Skin epidermis (tissue), 12 donors: ENCODE measurements around the gene ALOX12.
A peak's percentile ranks its signal among the peaks of the same experiment; 100 is the strongest.
"Not testable (repeated sequence)": the region's sequence is repeated elsewhere in the genome, so short reads cannot be mapped to it uniquely, and the experiment has no call there.

ENCODE experiments used
- H3K27ac ChIP-seq, 21 experiments: fragments of 200-600 bp; sonication (generic) in 11 of 21; one replicate each; pipeline ENCODE4 v1.5.0; 2020; ENCODE audit warnings: mild to moderate bottlenecking in 3 of 21, inconsistent platforms in 2 of 21, moderate library complexity in 2 of 21
- H3K4me3 ChIP-seq, 7 experiments: fragments of 200-600 bp; sonication (generic) in 2 of 7; one replicate each; pipeline ENCODE4 v1.5.0; 2020; ENCODE audit warnings: inconsistent platforms in 2 of 7, mild to moderate bottlenecking in 2 of 7, moderate library complexity in 1 of 7

Gene ALOX12

GRCh38 chr17:7039832-7040231, 44.0 kb downstream of the ALOX12 start:
- H3K27ac ChIP-seq = peak overlapping the region in 1 of 21 experiments; percentile 24
- H3K4me3 ChIP-seq = no peak overlapping the region

- Histone ChIP-seq H3K27ac (peak overlapping the region in 17 of 21 experiments; percentile 15 to 85 (median 62)), H3K4me3 (peak overlapping the region in 6 of 7 experiments; percentile 21 to 51 (median 40))
Measured at GRCh38 chr17:7041607-7042500, 46.0 kb downstream of the ALOX12 start.

GRCh38 chr17:7042501-7043181, 46.8 kb downstream of the ALOX12 start:
- peak overlapping the region in 17 of 21 experiments; percentile 15 to 85 (median 67) for H3K27ac ChIP-seq

GRCh38 chr17:7043182-7043496, 47.3 kb downstream of the ALOX12 start:
- H3K27ac ChIP-seq = peak overlapping the region in 19 of 21 experiments; percentile 12 to 85 (median 71)

More at GRCh38 chr17:7042501-7043181, 46.8 kb downstream of the ALOX12 start:
- peak overlapping the region; percentile 19 to 51 (median 36) for H3K4me3 ChIP-seq

DNA sequence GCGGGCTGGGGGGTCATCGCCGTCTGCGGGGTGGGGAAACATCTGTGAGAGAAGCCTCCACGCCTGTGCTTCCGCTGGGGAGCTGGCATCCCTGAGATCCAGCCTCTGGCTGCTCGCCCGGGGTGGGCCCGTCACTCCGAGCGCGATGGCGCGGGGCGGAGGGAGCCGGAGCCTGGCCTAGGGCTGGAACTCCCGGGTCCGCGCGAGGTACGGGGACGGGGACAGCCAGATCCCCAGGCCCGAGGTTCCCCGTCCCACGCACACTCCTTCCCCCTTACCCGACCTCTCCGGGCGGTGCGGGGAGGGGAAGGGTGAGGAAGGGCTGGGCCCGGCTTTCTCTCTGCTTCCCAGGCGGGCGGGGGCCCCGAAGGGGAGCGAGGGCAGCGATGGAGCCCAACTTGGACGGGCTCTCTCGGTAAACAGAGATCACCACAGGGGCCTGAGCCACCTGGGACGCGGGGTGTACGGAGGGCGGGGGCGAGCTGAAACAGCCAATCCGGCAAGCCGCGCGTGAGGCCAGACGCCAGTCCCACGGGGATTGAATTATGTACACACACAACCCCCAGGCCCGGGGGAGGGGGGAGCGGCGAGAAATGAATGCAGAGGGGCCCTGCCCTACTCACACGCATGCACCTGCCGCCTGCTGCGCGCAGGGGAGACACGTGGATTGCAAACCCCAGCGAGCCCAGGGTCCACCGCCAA, 47.8 kb downstream of the ALOX12 start, which contains the start of gene SLC16A11:
Gene SLC16A11, minus strand, starts transcription at position 596 of the 702 bp plus-strand sequence. Its CDS starts 579 bp downstream, at position 17.
- H3K4me3 ChIP-seq = peak within 1 kb of the TSS; percentile 19 to 51 (median 36)
- H3K27ac ChIP-seq = peak within 1 kb of the TSS in 20 of 21 experiments; percentile 12 to 89 (median 70)

More at GRCh38 chr17:7043182-7043496, 47.3 kb downstream of the ALOX12 start:
- peak overlapping the region; percentile 19 to 51 (median 36) for H3K4me3 ChIP-seq

GRCh38 chr17:7045492-7046126, 49.8 kb downstream of the ALOX12 start:
- Histone ChIP-seq H3K27ac (peak overlapping the region in 15 of 21 experiments; percentile 46 to 89 (median 81)), H3K4me3 (peak overlapping the region in 3 of 7 experiments; percentile 25 to 41 (median 29))

GRCh38 chr17:7046127-7046724, 50.4 kb downstream of the ALOX12 start:
- Histone ChIP-seq H3K27ac (peak overlapping the region; percentile 18 to 89 (median 76)), H3K4me3 (peak overlapping the region in 5 of 7 experiments; percentile 18 to 41 (median 25))

- peak overlapping the region; percentile 12 to 89 (median 76) for H3K27ac ChIP-seq
- H3K4me3 ChIP-seq = peak overlapping the region; percentile 10 to 41 (median 19)
Measured at GRCh38 chr17:7046725-7047397, 51.0 kb downstream of the ALOX12 start.

GRCh38 chr17:7047566-7047965, 51.7 kb downstream of the ALOX12 start:
- H3K4me3 ChIP-seq = peak overlapping the region in 3 of 7 experiments; percentile 18 to 41 (median 25)
- peak overlapping the region in 8 of 21 experiments; percentile 27 to 85 (median 79) for H3K27ac ChIP-seq

- H3K27ac ChIP-seq = no peak overlapping the region
- no peak overlapping the region for H3K4me3 ChIP-seq
Measured at GRCh38 chr17:7048968-7049367, 53.1 kb downstream of the ALOX12 start.

- not testable (repeated sequence) for H3K27ac ChIP-seq, H3K4me3 ChIP-seq
Measured at GRCh38 chr17:7050583-7050982, 54.7 kb downstream of the ALOX12 start.

GRCh38 chr17:7056386-7056785, 60.5 kb downstream of the ALOX12 start:
- Histone ChIP-seq H3K4me3 (no peak overlapping the region), H3K27ac (no peak overlapping the region)

DNA sequence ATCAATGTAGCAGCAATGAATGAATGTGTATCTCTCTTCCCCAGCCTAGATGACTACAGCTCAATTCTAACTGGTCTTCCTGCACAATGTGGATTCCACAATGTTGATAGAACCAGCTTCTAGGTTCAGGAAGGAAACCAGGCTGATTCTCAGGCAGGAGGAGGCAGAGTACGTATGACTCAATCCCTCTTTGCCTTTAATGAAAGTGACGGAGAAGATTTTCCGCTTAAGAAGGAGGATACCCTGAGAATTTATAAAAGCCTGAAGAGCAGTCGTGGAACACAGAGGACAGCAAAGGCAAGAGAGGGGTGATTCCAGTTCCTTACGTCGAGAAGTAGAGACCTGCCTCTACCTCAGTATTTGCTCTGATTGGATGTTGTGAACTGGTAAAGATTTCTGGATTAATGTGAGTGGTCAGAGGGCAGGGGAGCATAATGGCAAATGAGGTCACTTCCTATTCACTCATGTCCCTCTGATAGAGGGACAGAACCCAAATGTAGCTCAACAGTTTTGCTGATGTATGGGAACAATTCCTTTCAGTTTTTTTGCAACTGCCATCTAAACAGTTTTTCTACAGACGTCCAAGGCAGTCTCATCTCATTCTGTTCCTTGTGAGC, 63.1 kb downstream of the ALOX12 start:
- H3K4me3 ChIP-seq = no peak overlapping the region
- peak overlapping the region in 2 of 21 experiments; percentile 2 to 21 for H3K27ac ChIP-seq
